DND-41 (cell line): ENCODE data around the gene IPO7.

Source experiments
- ATAC-seq: fragments of 200-7000 bp; cut with Tn5 transposase; 3 replicates; pipeline ENCODE4 v1.9.1; 2021; ENCODE audit warnings: low read depth; ENCODE audit not compliant: insufficient read depth
- DNase-seq: peaks from one replicate; pipeline ENCODE4 v3.0.0-alpha.2; 2020
- H2AFZ ChIP-seq: 2 replicates; pipeline ENCODE4 v1.6.0; 2012; ENCODE audit warnings: low read depth, low read length
- H3K27ac ChIP-seq: 2 replicates; pipeline ENCODE4 v1.5.1; 2012; ENCODE audit warnings: low read length, inconsistent platforms
- H3K27me3 ChIP-seq: fragments of 200-600 bp; sonication (generic); 2 replicates; pipeline ENCODE4 v1.6.0; 2012; ENCODE audit warnings: low read length, mild to moderate bottlenecking, inconsistent platforms; ENCODE audit not compliant: insufficient read depth, poor library complexity
- H3K36me3 ChIP-seq: 2 replicates; pipeline ENCODE4 v1.5.1; 2012; ENCODE audit warnings: low read length, inconsistent platforms; ENCODE audit not compliant: insufficient read depth
- H3K4me1 ChIP-seq: 2 replicates; pipeline ENCODE4 v1.5.1; 2012; ENCODE audit warnings: mild to moderate bottlenecking, low read length; ENCODE audit not compliant: insufficient read depth
- H3K4me2 ChIP-seq: 2 replicates; pipeline ENCODE4 v1.6.0; 2012; ENCODE audit warnings: mild to moderate bottlenecking, moderate library complexity, low read length, inconsistent platforms; ENCODE audit not compliant: insufficient read depth
- H3K4me3 ChIP-seq, 2 experiments: fragments of 200-600 bp in 1 of 2; shearing (Covaris generic) in 1 of 2; 2 replicates each; pipeline ENCODE4 v1.5.1; 2012 to 2016; ENCODE audit warnings: inconsistent platforms in 2 of 2, low read length in 2 of 2, mild to moderate bottlenecking in 2 of 2, low read depth in 1 of 2, moderate library complexity in 1 of 2
- H3K79me2 ChIP-seq: 2 replicates; pipeline ENCODE4 v1.6.0; 2012; ENCODE audit warnings: low read length, inconsistent platforms; ENCODE audit not compliant: insufficient read depth
- H3K9ac ChIP-seq: 2 replicates; pipeline ENCODE4 v1.6.0; 2012; ENCODE audit warnings: low read depth, mild to moderate bottlenecking, inconsistent platforms, low read length, moderate library complexity
- H3K9me3 ChIP-seq: 2 replicates; pipeline ENCODE4 v1.5.1; 2012; ENCODE audit warnings: low read length, moderate library complexity, mild to moderate bottlenecking, inconsistent platforms; ENCODE audit not compliant: insufficient read depth, severe bottlenecking
- H4K20me1 ChIP-seq: 2 replicates; pipeline ENCODE4 v1.6.0; 2012; ENCODE audit warnings: low read length; ENCODE audit not compliant: insufficient read depth
- EZH2 ChIP-seq: IDR thresholded peaks from 3 replicates; pipeline ENCODE4 v1.6.1; 2012; ENCODE audit warnings: borderline replicate concordance, low read depth, mild to moderate bottlenecking, moderate library complexity, low read length, inconsistent platforms; ENCODE audit not compliant: severe bottlenecking
- TF ChIP-seq, protein P1 (sequence below): IDR thresholded peaks from 2 replicates; pipeline ENCODE4 v1.5.1; 2012; ENCODE audit warnings: borderline replicate concordance, low read length, moderate library complexity, mild to moderate bottlenecking; ENCODE audit not compliant: poor library complexity, severe bottlenecking; ENCODE audit errors: extremely low read depth

Gene IPO7

GRCh38 chr11:9461760-9462134, 77.3 kb downstream of the IPO7 start:
- no peak for TF ChIP-seq EZH2
- TF ChIP-seq, protein P1, sequence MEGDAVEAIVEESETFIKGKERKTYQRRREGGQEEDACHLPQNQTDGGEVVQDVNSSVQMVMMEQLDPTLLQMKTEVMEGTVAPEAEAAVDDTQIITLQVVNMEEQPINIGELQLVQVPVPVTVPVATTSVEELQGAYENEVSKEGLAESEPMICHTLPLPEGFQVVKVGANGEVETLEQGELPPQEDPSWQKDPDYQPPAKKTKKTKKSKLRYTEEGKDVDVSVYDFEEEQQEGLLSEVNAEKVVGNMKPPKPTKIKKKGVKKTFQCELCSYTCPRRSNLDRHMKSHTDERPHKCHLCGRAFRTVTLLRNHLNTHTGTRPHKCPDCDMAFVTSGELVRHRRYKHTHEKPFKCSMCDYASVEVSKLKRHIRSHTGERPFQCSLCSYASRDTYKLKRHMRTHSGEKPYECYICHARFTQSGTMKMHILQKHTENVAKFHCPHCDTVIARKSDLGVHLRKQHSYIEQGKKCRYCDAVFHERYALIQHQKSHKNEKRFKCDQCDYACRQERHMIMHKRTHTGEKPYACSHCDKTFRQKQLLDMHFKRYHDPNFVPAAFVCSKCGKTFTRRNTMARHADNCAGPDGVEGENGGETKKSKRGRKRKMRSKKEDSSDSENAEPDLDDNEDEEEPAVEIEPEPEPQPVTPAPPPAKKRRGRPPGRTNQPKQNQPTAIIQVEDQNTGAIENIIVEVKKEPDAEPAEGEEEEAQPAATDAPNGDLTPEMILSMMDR, result no peak
- H4K20me1 ChIP-seq, result no peaks in the 10 kb centered on the region
- no peaks in the 10 kb centered on the region for H3K36me3 ChIP-seq
- H3K4me2 ChIP-seq, result peak overlapping the region; percentile 80
- DNase-seq, result no peak
- no peaks in the 10 kb centered on the region for H3K27me3 ChIP-seq
- H3K9me3 ChIP-seq, result no peaks in the 10 kb centered on the region
- peak overlapping the region; percentile 91 for H3K9ac ChIP-seq
- H3K27ac ChIP-seq, result peak overlapping the region; percentile 92
- ATAC-seq, result no peak
- H2AFZ ChIP-seq, result peak overlapping the region; percentile 71
- H3K4me1 ChIP-seq, result peaks cover 26% of the 10 kb centered on the region
- H3K79me2 ChIP-seq, result peaks cover 63% of the 10 kb centered on the region
- H3K4me3 ChIP-seq, result peak overlapping the region; percentile 62 to 70

GRCh38 chr11:9462172-9462799, 77.8 kb downstream of the IPO7 start:
- Histone ChIP-seq H3K4me1 (peaks cover 26% of the 10 kb centered on the region), H3K4me2 (peak overlapping the region; percentile 80), H3K79me2 (peaks cover 66% of the 10 kb centered on the region), H3K27ac (peak overlapping the region; percentile 92), H3K36me3 (no peaks in the 10 kb centered on the region), H3K9me3 (no peaks in the 10 kb centered on the region), H3K4me3 (peak overlapping the region; percentile 62 to 70), H4K20me1 (no peaks in the 10 kb centered on the region), H3K27me3 (no peaks in the 10 kb centered on the region), H3K9ac (peak overlapping the region; percentile 91), H2AFZ (0 out of 2 replicates have a peak overlapping the region, but pooled peaks have one; percentile 71)
- TF ChIP-seq, protein P1, result no peak
- no peak for TF ChIP-seq EZH2
- ATAC-seq, result no peak
- no peak for DNase-seq

GRCh38 chr11:9462806-9463537, 78.5 kb downstream of the IPO7 start:
- no peak overlapping the region for H2AFZ ChIP-seq

More at GRCh38 chr11:9462806-9463537, 78.5 kb downstream of the IPO7 start:
- no peak overlapping the region for H3K27ac ChIP-seq
- H3K4me1 ChIP-seq, result peaks cover 26% of the 10 kb centered on the region
- TF ChIP-seq, protein P1, result no peak
- no peaks in the 10 kb centered on the region for H4K20me1 ChIP-seq
- H3K36me3 ChIP-seq, result no peaks in the 10 kb centered on the region
- peaks cover 73% of the 10 kb centered on the region for H3K79me2 ChIP-seq
- no peaks in the 10 kb centered on the region for H3K9me3 ChIP-seq
- no peak for ATAC-seq
- peak overlapping the region; percentile 80; the same call in 1 of the 2 replicates for H3K4me2 ChIP-seq
- no peak overlapping the region for H3K9ac ChIP-seq
- H3K4me3 ChIP-seq, result no peak overlapping the region
- H3K27me3 ChIP-seq, result no peaks in the 10 kb centered on the region
- no peak for DNase-seq
